WTC11 (cell line): ENCODE data around the gene CPVL.

ENCODE experiments used
- ATF1 ChIP-seq: sonication (generic); formaldehyde crosslinking; IDR thresholded peaks from 2 replicates; pipeline ENCODE4 v1.8.1; 2023; ENCODE audit warnings: mild to moderate bottlenecking, moderate library complexity, missing genetic modification reagents
- CREM ChIP-seq: sonication (generic); formaldehyde crosslinking; IDR thresholded peaks from 2 replicates; pipeline ENCODE4 v1.8.1; 2022; ENCODE audit warnings: mild to moderate bottlenecking, missing genetic modification reagents, moderate library complexity
- CTCF ChIP-seq: fragments of 200-600 bp; IDR thresholded peaks from 2 replicates; pipeline ENCODE4 v1.8.0; 2022; ENCODE audit warnings: antibody characterized with exemption
- E2F4 ChIP-seq: sonication (generic); formaldehyde crosslinking; IDR thresholded peaks from 2 replicates; pipeline ENCODE4 v1.8.1; 2022; ENCODE audit warnings: low read depth, mild to moderate bottlenecking, moderate library complexity, missing genetic modification reagents, borderline replicate concordance
- ESRRA ChIP-seq: sonication (generic); formaldehyde crosslinking; IDR thresholded peaks from 2 replicates; pipeline ENCODE4 v1.8.1; 2022; ENCODE audit warnings: mild to moderate bottlenecking, missing genetic modification reagents, borderline replicate concordance
- FOXP1 ChIP-seq: sonication (generic); formaldehyde crosslinking; IDR thresholded peaks from 2 replicates; pipeline ENCODE4 v1.8.0; 2022; ENCODE audit warnings: missing genetic modification reagents, mild to moderate bottlenecking, moderate library complexity, borderline replicate concordance
- HMGA2 ChIP-seq: fragments of 250-450 bp; sonication (Bioruptor Pico); IDR thresholded peaks from 2 replicates; pipeline ENCODE4 v1.4.0; 2021; ENCODE audit warnings: mild to moderate bottlenecking, moderate library complexity
- SMAD3 ChIP-seq: sonication (generic); formaldehyde crosslinking; IDR thresholded peaks from 2 replicates; pipeline ENCODE4 v1.8.0; 2022; ENCODE audit warnings: missing genetic modification reagents, mild to moderate bottlenecking, borderline replicate concordance
- ZNF263 ChIP-seq: sonication (generic); formaldehyde crosslinking; IDR thresholded peaks from 2 replicates; pipeline ENCODE4 v1.8.1; 2022; ENCODE audit warnings: low read depth, mild to moderate bottlenecking, moderate library complexity, missing genetic modification reagents
- ZNF416 ChIP-seq: fragments of 250-450 bp; sonication (Bioruptor Pico); IDR thresholded peaks from 2 replicates; pipeline ENCODE4 v1.9.0; 2021; ENCODE audit warnings: mild to moderate bottlenecking, inconsistent platforms
- TF ChIP-seq, protein P1 (sequence below): sonication (generic); formaldehyde crosslinking; IDR thresholded peaks from 2 replicates; pipeline ENCODE4 v1.8.1; 2023; ENCODE audit warnings: mild to moderate bottlenecking, moderate library complexity, missing genetic modification reagents
- TF ChIP-seq, protein P2 (sequence below): sonication (generic); formaldehyde crosslinking; IDR thresholded peaks from 2 replicates; pipeline ENCODE4 v1.8.1; 2023; ENCODE audit warnings: mild to moderate bottlenecking, missing genetic modification reagents, moderate library complexity
- TF ChIP-seq, protein P3 (sequence below): sonication (generic); formaldehyde crosslinking; IDR thresholded peaks from 2 replicates; pipeline ENCODE4 v1.8.1; 2023; ENCODE audit warnings: mild to moderate bottlenecking, missing genetic modification reagents, borderline replicate concordance

- TF ChIP-seq ZNF263 (CRISPR knock-in tag) (no peak), CTCF (no peak), E2F4 (no peak), ESRRA (CRISPR knock-in tag) (no peak), ZNF416 (CRISPR knock-in tag) (no peak), ATF1 (CRISPR knock-in tag) (no peak), CREM (CRISPR knock-in tag) (no peak), FOXP1 (CRISPR knock-in tag) (no peak), HMGA2 (CRISPR knock-in tag) (no peak), SMAD3 (CRISPR knock-in tag) (no peak)
- TF ChIP-seq, protein P1, sequence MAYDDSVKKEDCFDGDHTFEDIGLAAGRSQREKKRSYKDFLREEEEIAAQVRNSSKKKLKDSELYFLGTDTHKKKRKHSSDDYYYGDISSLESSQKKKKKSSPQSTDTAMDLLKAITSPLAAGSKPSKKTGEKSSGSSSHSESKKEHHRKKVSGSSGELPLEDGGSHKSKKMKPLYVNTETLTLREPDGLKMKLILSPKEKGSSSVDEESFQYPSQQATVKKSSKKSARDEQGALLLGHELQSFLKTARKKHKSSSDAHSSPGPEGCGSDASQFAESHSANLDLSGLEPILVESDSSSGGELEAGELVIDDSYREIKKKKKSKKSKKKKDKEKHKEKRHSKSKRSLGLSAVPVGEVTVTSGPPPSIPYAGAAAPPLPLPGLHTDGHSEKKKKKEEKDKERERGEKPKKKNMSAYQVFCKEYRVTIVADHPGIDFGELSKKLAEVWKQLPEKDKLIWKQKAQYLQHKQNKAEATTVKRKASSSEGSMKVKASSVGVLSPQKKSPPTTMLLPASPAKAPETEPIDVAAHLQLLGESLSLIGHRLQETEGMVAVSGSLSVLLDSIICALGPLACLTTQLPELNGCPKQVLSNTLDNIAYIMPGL (CRISPR knock-in tag): no peak
- TF ChIP-seq, protein P2, sequence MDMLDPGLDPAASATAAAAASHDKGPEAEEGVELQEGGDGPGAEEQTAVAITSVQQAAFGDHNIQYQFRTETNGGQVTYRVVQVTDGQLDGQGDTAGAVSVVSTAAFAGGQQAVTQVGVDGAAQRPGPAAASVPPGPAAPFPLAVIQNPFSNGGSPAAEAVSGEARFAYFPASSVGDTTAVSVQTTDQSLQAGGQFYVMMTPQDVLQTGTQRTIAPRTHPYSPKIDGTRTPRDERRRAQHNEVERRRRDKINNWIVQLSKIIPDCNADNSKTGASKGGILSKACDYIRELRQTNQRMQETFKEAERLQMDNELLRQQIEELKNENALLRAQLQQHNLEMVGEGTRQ (CRISPR knock-in tag): no peak
- TF ChIP-seq, protein P3, sequence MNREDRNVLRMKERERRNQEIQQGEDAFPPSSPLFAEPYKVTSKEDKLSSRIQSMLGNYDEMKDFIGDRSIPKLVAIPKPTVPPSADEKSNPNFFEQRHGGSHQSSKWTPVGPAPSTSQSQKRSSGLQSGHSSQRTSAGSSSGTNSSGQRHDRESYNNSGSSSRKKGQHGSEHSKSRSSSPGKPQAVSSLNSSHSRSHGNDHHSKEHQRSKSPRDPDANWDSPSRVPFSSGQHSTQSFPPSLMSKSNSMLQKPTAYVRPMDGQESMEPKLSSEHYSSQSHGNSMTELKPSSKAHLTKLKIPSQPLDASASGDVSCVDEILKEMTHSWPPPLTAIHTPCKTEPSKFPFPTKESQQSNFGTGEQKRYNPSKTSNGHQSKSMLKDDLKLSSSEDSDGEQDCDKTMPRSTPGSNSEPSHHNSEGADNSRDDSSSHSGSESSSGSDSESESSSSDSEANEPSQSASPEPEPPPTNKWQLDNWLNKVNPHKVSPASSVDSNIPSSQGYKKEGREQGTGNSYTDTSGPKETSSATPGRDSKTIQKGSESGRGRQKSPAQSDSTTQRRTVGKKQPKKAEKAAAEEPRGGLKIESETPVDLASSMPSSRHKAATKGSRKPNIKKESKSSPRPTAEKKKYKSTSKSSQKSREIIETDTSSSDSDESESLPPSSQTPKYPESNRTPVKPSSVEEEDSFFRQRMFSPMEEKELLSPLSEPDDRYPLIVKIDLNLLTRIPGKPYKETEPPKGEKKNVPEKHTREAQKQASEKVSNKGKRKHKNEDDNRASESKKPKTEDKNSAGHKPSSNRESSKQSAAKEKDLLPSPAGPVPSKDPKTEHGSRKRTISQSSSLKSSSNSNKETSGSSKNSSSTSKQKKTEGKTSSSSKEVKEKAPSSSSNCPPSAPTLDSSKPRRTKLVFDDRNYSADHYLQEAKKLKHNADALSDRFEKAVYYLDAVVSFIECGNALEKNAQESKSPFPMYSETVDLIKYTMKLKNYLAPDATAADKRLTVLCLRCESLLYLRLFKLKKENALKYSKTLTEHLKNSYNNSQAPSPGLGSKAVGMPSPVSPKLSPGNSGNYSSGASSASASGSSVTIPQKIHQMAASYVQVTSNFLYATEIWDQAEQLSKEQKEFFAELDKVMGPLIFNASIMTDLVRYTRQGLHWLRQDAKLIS: no peak
Measured at GRCh38 chr7:29087840-29088170, 58.5 kb downstream of the CPVL start.
